CD4-positive, alpha-beta T cell treated with Interleukin-15 for 4 hours (primary cell): ENCODE measurements around the gene RBM12.

Source experiments
- DNase-seq: peaks from one replicate; pipeline ENCODE4 v3.0.0-alpha.2; 2020; ENCODE audit warnings: low spot score

The RBM12 gene

GRCh38 chr20:35653893-35654292 is 10.8 kb downstream of the RBM12 start:
- no peak for DNase-seq

DNA sequence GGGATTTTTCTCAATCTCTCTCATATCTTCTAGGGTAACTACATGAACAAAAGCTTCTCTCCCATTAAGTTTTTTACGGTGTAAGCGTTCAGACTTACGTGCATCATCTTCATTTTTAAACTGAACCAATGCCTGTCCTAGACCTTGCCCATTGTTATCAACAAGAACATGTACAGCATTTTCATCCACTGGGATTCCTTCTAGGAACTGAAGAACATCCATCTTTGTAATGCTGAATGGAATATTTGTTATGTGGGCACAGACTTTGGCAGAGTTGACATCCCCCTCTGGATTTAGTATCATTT is 11.3 kb downstream of the RBM12 start:
- no peak for DNase-seq

- DNase-seq, result no peak
Measured at GRCh38 chr20:35652641-35653429, 11.9 kb downstream of the RBM12 start.

GRCh38 chr20:35651958-35652357 is 12.7 kb downstream of the RBM12 start:
- no peak for DNase-seq

DNA sequence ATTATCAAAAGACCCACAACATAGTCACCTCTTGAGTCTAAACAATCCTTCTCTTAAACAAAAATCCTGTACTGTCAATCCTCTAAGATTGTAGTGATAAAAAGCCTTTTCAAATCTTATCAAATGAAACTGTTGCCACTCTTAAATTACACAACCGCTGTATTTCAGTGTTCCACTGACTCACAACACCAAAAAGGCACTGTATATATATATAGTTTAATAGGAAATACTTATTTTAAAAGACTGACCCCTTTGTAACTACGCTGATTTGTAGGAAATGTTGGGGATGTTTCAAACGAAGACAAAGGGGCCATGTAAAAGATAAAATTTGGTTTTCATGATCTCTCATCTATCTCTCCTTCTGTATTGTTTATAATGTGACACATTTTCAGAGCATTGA is 14.1 kb downstream of the RBM12 start:
- no peak for DNase-seq

DNA sequence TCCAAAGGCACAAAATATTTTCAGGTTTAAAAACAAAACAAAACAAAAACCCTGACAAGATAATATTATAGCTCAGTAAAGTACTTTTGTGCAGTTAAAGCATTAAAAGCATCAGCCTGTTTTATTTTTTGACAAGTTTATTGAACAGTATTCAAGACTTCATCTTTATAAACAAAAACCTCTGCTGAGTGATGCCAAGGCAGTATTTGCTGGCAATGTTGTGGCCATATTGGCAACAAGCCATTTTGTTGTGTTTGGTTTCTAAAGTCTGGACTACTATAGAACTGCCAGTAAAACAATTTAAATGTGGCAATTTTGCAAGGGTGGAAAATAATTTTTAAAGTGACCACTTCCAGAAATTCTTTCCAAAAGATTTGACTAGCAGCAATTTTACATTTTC is 15.9 kb downstream of the RBM12 start:
- DNase-seq, result no peak

DNA sequence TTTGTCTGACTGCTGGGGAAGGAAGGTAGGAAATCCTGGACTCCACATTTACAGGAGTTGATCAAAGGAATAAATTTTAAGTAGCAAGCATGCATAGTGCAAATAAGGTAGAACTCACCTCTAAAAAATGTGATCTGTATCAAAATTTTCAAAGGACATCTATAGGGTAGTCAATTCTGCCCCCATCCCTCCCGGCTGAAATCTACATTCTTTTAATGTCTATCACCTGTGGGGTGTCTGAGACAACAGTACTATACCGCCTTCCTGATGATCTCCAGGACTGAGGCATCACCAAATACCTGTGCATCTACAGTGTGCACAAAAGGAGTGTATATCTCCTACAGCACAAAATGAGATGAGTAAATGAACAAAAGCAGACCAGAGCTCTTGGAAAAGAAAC is 19.9 kb downstream of the RBM12 start:
- DNase-seq, result no peak

GRCh38 chr20:35643045-35643444 is 21.7 kb downstream of the RBM12 start:
- no peak for DNase-seq

- DNase-seq, result no peak
Measured at GRCh38 chr20:35641743-35642142, 23.0 kb downstream of the RBM12 start.

GRCh38 chr20:35640724-35641123 is 24.0 kb downstream of the RBM12 start:
- DNase-seq, result no peak

- DNase-seq, result no peak
Measured at GRCh38 chr20:35638751-35639150, 25.9 kb downstream of the RBM12 start.

GRCh38 chr20:35637276-35637675 is 27.4 kb downstream of the RBM12 start:
- no peak for DNase-seq

DNA sequence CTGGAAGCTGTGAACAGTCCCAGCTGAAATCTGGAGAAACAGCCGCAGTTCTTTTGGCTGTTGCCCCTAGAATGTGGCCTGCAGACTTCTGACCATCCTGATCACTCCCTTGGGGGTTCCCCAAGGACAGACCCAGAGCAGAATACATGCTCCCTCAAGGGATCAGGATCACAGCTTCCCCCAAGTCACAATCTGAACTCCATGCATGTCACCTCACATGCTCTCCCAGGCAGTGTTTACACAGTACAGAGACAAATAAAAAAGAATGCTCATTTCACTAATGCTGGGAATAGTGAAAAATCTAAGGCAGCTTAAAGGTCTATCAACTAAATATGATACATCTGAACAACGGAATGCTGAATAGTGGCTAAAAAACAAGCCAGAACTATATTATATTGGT is 28.6 kb downstream of the RBM12 start:
- DNase-seq, result no peak

DNA sequence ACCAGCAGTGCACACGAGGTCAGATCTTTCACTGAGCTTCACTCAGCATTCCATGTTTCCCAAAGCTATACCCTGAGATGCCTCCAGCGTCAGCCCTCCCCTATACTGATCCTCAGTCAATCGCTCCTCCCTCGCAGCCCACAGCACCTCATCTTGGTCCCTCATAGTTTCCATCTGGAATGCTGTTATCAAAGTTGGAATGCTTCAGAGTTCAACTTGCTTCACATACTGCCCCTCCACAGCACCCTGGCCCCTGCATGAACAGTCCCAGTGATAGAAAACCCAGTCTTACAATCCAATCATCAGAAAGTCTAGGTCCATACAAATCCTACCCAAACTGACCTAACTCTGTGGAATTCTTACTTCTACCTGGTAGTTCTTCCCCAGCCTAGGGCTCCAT is 29.0 kb downstream of the RBM12 start:
- DNase-seq, result no peak

- no peak for DNase-seq
Measured at GRCh38 chr20:35632539-35633115, 32.1 kb downstream of the RBM12 start.

- DNase-seq, result no peak
Measured at GRCh38 chr20:35630636-35631035, 34.1 kb downstream of the RBM12 start.

GRCh38 chr20:35629427-35630145 is 35.1 kb downstream of the RBM12 start:
- no peak for DNase-seq

GRCh38 chr20:35627121-35627520 is 37.6 kb downstream of the RBM12 start:
- DNase-seq, result no peak

GRCh38 chr20:35626386-35627001 is 38.2 kb downstream of the RBM12 start:
- no peak for DNase-seq

GRCh38 chr20:35625584-35626385 is 38.9 kb downstream of the RBM12 start:
- DNase-seq, result no peak

GRCh38 chr20:35621560-35621946 is 43.1 kb downstream of the RBM12 start:
- DNase-seq, result no peak
